A172 (cell line): ENCODE measurements around the gene RNF4. TPM values are rescaled to one million over a fixed set of nuclear protein-coding genes. Genes with fewer than 3 reads are reported as not detected.

Source experiments
- DNase-seq: peaks from one replicate; pipeline ENCODE4 v3.0.0-alpha.2; 2015; ENCODE audit warnings: low spot score
- total RNA-seq: library from RNA; depleted of rRNA; stranded (reverse); fragments of >200 nt; shearing (Covaris generic); gene quantifications from 2 replicates; pipeline ENCODE4 v1.2.3, GENCODE V29; 2014

The RNF4 gene
- total RNA-seq, 1 experiment from 2014 or later, result 55.6 TPM

GRCh38 chr4:2437475-2438215, 31.3 kb upstream of the RNF4 start:
- DNase-seq, result no peak

- no peak for DNase-seq
These were observed 29.8 kb upstream of the RNF4 start for GRCh38 chr4:2438822-2439718.

GRCh38 chr4:2441393-2442174, 27.3 kb upstream of the RNF4 start:
- peak; percentile 67 for DNase-seq

GRCh38 chr4:2442175-2442993, 26.5 kb upstream of the RNF4 start:
- no peak for DNase-seq

- no peak for DNase-seq
These were observed 25.7 kb upstream of the RNF4 start for GRCh38 chr4:2443061-2443730.

- no peak for DNase-seq
These were observed 24.8 kb upstream of the RNF4 start for GRCh38 chr4:2443956-2444740.

GRCh38 chr4:2445130-2445529, 23.8 kb upstream of the RNF4 start:
- DNase-seq, result no peak

- DNase-seq, result no peak
These were observed 23.3 kb upstream of the RNF4 start for GRCh38 chr4:2445571-2445970.

- no peak for DNase-seq
These were observed 22.0 kb upstream of the RNF4 start for GRCh38 chr4:2446656-2447564.

- DNase-seq, result no peak
These were observed 20.3 kb upstream of the RNF4 start for GRCh38 chr4:2448589-2448988.

GRCh38 chr4:2449051-2449450, 19.9 kb upstream of the RNF4 start:
- no peak for DNase-seq

- no peak for DNase-seq
These were observed 19.2 kb upstream of the RNF4 start for GRCh38 chr4:2449511-2450392.

GRCh38 chr4:2450394-2451035, 18.4 kb upstream of the RNF4 start:
- DNase-seq, result no peak

GRCh38 chr4:2451036-2451520, 17.8 kb upstream of the RNF4 start:
- DNase-seq, result no peak

GRCh38 chr4:2451821-2452785, 16.8 kb upstream of the RNF4 start:
- DNase-seq, result no peak
